K562 (cell line): Measurements from ENCODE around the gene EFCAB8. TPM values are rescaled to one million over a fixed set of nuclear protein-coding genes. Genes with fewer than 3 reads are reported as not detected.

Experiments
- ATAC-seq: fragments of 200-7000 bp; cut with Tn5 transposase; 3 replicates; pipeline ENCODE4 v1.9.1; 2020; ENCODE audit warnings: moderate library complexity
- BruUV-seq: library from RNA; stranded (reverse); fragments of 400-500 nt; replicated peaks from 2 replicates; lab custom pipeline; 2021; lab: Mats Ljungman, UMichigan
- CTCF ChIA-PET: fragments of 300-600 bp; formaldehyde crosslinking; extraction: SDS; loops from one replicate; lab custom pipeline; 2021; ENCODE audit warnings: low intra/inter-chr PET ratio; lab: Yijun Ruan, JAX
- POLR2A ChIA-PET: fragments of 300-600, 350-650 bp; sonication (Branson Sonifier 250); formaldehyde crosslinking; extraction: SDS; loops from one replicate; lab custom pipeline; 2021; ENCODE audit warnings: antibody characterized with exemption, inconsistent platforms; lab: Yijun Ruan, JAX
- DNase-seq, 4 experiments: peaks; one replicate each; pipeline versions ENCODE4 v3.0.0 to v3.0.0-alpha.2; 2011 to 2018; ENCODE audit warnings: low spot score in 3 of 4, mixed read lengths in 3 of 4; ENCODE audit errors: extremely low read depth in 1 of 4
- FAIRE-seq: peaks from 2 replicates; lab custom pipeline; 2011; peaks lifted over from hg19 to GRCh38; lab: Jason Lieb, UNC
- H2AFZ ChIP-seq: 2 replicates; pipeline ENCODE4 v1.6.0; 2011; ENCODE audit warnings: low read depth, low read length, control low read depth, inconsistent platforms
- H3K27ac ChIP-seq: fragments of 200-600 bp; 3 replicates; pipeline ENCODE4 v1.8.0; 2011; ENCODE audit warnings: low read depth, mild to moderate bottlenecking, control low read depth, inconsistent platforms, low read length, moderate library complexity, mixed read lengths; ENCODE audit errors: extremely low read depth
- H3K27me3 ChIP-seq, 2 experiments: fragments of 300-600 bp in 1 of 2; 2 replicates in 1 of 2; 3 replicates in 1 of 2; pipeline versions ENCODE4 v1.6.0 to v1.8.0; 2011; ENCODE audit warnings: inconsistent platforms in 2 of 2, low read length in 2 of 2, mild to moderate bottlenecking in 1 of 2, mixed read lengths in 1 of 2, moderate library complexity in 1 of 2; ENCODE audit not compliant: control insufficient read depth in 2 of 2, insufficient read depth in 2 of 2
- H3K36me3 ChIP-seq: fragments of 300-600 bp; 3 replicates; pipeline ENCODE4 v1.8.0; 2011; ENCODE audit warnings: mild to moderate bottlenecking, low read length, inconsistent platforms; ENCODE audit not compliant: control insufficient read depth, insufficient read depth
- H3K4me1 ChIP-seq, 2 experiments: fragments of 200-600 bp in 1 of 2; replicated peaks in 1 of 2; 2 replicates in 1 of 2; 3 replicates in 1 of 2; pipeline versions ENCODE4 v1.5.1 to v1.8.0; 2011; ENCODE audit warnings: inconsistent platforms in 2 of 2, low read length in 2 of 2, mild to moderate bottlenecking in 1 of 2, mixed read lengths in 1 of 2, moderate library complexity in 1 of 2; ENCODE audit not compliant: control insufficient read depth in 2 of 2, insufficient read depth in 2 of 2
- H3K4me2 ChIP-seq: 2 replicates; pipeline ENCODE4 v1.6.1; 2011; ENCODE audit warnings: low read length, control low read depth, inconsistent platforms, mixed read lengths; ENCODE audit not compliant: insufficient read depth
- H3K4me3 ChIP-seq: fragments of 200-600 bp; sonication (generic), shearing (Covaris generic); 2 replicates; pipeline ENCODE4 v1.5.1; 2016; ENCODE audit warnings: control low read depth, inconsistent platforms
- H3K79me2 ChIP-seq: fragments of 200-600 bp; 3 replicates; pipeline ENCODE4 v1.8.0; 2011; ENCODE audit warnings: low read length, inconsistent platforms; ENCODE audit not compliant: control insufficient read depth, insufficient read depth
- H3K9ac ChIP-seq, 2 experiments: 2 replicates each; pipeline versions ENCODE4 v1.6.0 to v1.6.1; 2011; ENCODE audit warnings: low read depth in 2 of 2, low read length in 2 of 2, control low read depth in 1 of 2, inconsistent platforms in 1 of 2, mild to moderate bottlenecking in 1 of 2, mixed read lengths in 1 of 2; ENCODE audit not compliant: insufficient read depth in 1 of 2
- H3K9me1 ChIP-seq: one replicate; pipeline ENCODE4 v1.6.0; 2011; ENCODE audit warnings: inconsistent platforms, mild to moderate bottlenecking, low read length, moderate library complexity; ENCODE audit not compliant: control insufficient read depth, insufficient read depth
- H3K9me3 ChIP-seq: replicated peaks from 2 replicates; pipeline ENCODE4 v1.5.1; 2011; ENCODE audit warnings: low read depth, low read length, inconsistent platforms; ENCODE audit not compliant: control insufficient read depth, insufficient read depth
- H4K20me1 ChIP-seq: replicated peaks from 2 replicates; pipeline ENCODE4 v1.6.1; 2011; ENCODE audit warnings: low read length, inconsistent platforms, mixed read lengths; ENCODE audit not compliant: control insufficient read depth, insufficient read depth
- CREM ChIP-seq: IDR thresholded peaks from 2 replicates; pipeline ENCODE4 v1.6.1; 2014; ENCODE audit warnings: antibody characterized with exemption, low read depth
- DPF2 ChIP-seq: fragments of 450-650 bp; IDR thresholded peaks from 2 replicates; pipeline ENCODE4 v1.6.1; 2016
- ELF1 ChIP-seq: fragments of 200-800 bp; sonication (Bioruptor generic); IDR thresholded peaks from 2 replicates; pipeline ENCODE4 v1.6.1; 2016; ENCODE audit warnings: missing genetic modification characterization, missing compliant biosample characterization
- MAFG ChIP-seq: fragments of 450-650 bp; conservative IDR thresholded peaks from 2 replicates; pipeline ENCODE4 v1.6.1; 2016; ENCODE audit warnings: missing genetic modification characterization, missing compliant biosample characterization
- SUPT5H ChIP-seq: fragments of 450-650 bp; IDR thresholded peaks from 2 replicates; pipeline ENCODE4 v1.6.1; 2016
- ZBTB1 ChIP-seq: sonication (generic); formaldehyde crosslinking; IDR thresholded peaks from 2 replicates; pipeline ENCODE4 v1.8.1; 2023; ENCODE audit warnings: missing genetic modification reagents, low read depth, mild to moderate bottlenecking, borderline replicate concordance
- ZNF184 ChIP-seq: sonication (generic); formaldehyde crosslinking; IDR thresholded peaks from 2 replicates; pipeline ENCODE4 v1.5.0; 2020; ENCODE audit warnings: missing genetic modification reagents
- ZNF23 ChIP-seq: fragments of 250-450 bp; sonication (Bioruptor Pico); IDR thresholded peaks from 2 replicates; pipeline ENCODE4 v1.4.0; 2020; ENCODE audit warnings: mild to moderate bottlenecking
- WGBS: fragments of 100-300 bp; shearing (Covaris generic); methylation state at CpG from one replicate; pipeline ENCODE4 v1.1.6; 2016; ENCODE audit warnings: low coverage, mixed read lengths; ENCODE audit not compliant: insufficient coverage; ENCODE audit errors: missing lambda C conversion rate; 5-methylcytosine and 5-hydroxymethylcytosine counted together
- in situ Hi-C: fragments of 300-500 bp; cut with MboI; formaldehyde crosslinking; loops from 4 replicates; pipeline ENCODE4 v1.15.0; 2018; ENCODE audit warnings: inconsistent platforms, mixed read lengths
- intact Hi-C: fragments of 100-400 bp; cut with micrococcal nuclease; formaldehyde crosslinking; loops from 2 replicates; pipeline ENCODE4 v1.14.2; 2022
- polyA plus RNA-seq, 8 experiments: library from polyadenylated mRNA; depleted of rRNA in 4 of 8; stranded (reverse) in 5 of 8; unstranded in 3 of 8; fragments of >200 nt; fragmentation: Nextera tagmentation in 2 of 8; fragmentation: Illumina TruSeq in 1 of 8; extraction: Ambion mirVana in 2 of 8; extraction: Trizol in 1 of 8; gene quantifications; 2 replicates each; pipeline versions ENCODE4 v1.2.1 to v1.2.3, GENCODE V29; 2011 to 2014; ENCODE audit warnings: inconsistent platforms in 1 of 8, missing spikeins in 1 of 8
- total RNA-seq, 7 experiments: library from RNA; depleted of rRNA in 6 of 7; stranded (reverse); fragments of >200 nt in 6 of 7; fragmentation: Illumina TruSeq in 2 of 7; extraction: Trizol in 2 of 7; gene quantifications; 2 replicates each; pipeline versions ENCODE4 v1.2.1 to v1.2.3, GENCODE V29; 2011 to 2021; ENCODE audit warnings: low replicate concordance in 1 of 7
- TF ChIP-seq, protein P1 (sequence below): fragments of 450-650 bp; IDR thresholded peaks from 2 replicates; pipeline ENCODE4 v1.6.1; 2014; ENCODE audit warnings: low read depth, mild to moderate bottlenecking, moderate library complexity, borderline replicate concordance

Gene EFCAB8
- total and polyA plus RNA-seq, 9 of the 15 experiments (the other 6 are each of a cell fraction or from before 2014, with no cell fraction given) = 0.03 to 0.18 (median 0.11) TPM; not detected in 6

DNA sequence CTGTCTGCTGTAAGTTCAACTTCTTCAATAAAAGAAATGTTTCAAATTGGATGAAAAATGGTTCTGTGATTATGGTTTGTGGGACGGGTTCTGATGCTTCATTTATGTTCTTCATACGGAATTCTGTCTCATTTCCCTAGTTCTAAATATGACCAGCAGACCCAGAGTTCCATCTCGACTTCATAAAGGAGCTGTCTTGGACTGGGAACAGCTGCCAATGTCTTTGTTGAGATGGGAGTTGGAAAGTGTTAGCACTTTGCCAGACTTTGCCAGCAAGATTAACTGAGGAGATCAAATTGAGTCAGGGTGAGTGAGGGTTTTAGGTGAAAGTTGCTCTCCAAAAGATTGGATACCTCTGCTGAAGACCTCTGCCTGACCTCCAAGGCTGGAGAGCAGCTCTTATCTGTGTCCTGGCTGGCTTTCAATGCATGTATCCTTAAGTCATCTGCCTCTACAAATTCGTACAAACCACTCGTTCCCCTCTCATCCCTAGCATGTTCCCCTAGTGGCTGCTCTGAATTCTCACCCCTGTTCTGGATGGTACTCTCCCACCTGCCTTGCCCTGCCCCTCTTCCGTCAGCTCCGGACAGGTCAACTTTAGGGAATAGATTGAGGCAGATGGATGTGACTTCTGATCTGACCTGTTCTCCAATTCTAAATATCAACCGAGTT is at the start of gene EFCAB8 (continued):
- TF ChIP-seq, protein P1, sequence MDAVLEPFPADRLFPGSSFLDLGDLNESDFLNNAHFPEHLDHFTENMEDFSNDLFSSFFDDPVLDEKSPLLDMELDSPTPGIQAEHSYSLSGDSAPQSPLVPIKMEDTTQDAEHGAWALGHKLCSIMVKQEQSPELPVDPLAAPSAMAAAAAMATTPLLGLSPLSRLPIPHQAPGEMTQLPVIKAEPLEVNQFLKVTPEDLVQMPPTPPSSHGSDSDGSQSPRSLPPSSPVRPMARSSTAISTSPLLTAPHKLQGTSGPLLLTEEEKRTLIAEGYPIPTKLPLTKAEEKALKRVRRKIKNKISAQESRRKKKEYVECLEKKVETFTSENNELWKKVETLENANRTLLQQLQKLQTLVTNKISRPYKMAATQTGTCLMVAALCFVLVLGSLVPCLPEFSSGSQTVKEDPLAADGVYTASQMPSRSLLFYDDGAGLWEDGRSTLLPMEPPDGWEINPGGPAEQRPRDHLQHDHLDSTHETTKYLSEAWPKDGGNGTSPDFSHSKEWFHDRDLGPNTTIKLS = no peak
- TF ChIP-seq ZNF184 (CRISPR knock-in tag) (no peak), ZBTB1 (no peak)
- TF ChIP-seq, all 486 proteins: peak for 4

DNA sequence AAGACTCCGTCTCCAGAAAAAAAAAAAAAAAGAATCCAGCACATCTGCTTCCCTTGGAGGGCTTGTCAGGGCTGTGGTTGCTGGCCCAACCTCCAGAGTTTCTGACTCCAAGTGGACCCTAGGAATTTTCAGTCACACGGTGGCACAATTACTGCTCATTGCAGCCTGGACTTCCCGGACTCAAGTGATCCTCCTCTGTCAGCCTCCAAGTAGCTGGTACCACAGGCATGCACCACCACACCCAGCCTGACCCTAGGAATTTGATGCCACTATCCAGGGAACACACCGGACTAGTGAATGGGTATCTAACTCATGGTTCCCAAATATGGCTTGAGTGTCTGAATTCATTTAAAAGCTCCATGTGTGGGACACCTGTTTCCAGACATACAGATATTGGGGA is 48.8 kb upstream of the EFCAB8 start:
- POLR2A ChIA-PET = interaction anchor here (1.1 to 1.6 kb wide), 3 partner anchors 9 to 13 kb away, joined by 3 to 9 read pairs (median 8); no protein-coding TSS in a partner anchor
- no peaks in the 10 kb centered on the region for H3K9me3 ChIP-seq
- no peak for FAIRE-seq
- no peaks in the 10 kb centered on the region for H3K27me3 ChIP-seq
- CTCF ChIA-PET = no interaction called here
- peaks cover 56% of the 10 kb centered on the region for H3K36me3 ChIP-seq
- no peaks in the 10 kb centered on the region for H3K79me2 ChIP-seq
- in situ Hi-C loops (no loop called here), intact Hi-C loops (loop anchor here (10.0 kb wide), 1 partner anchor 45 kb away; the partner anchor contains the start of gene EFCAB8)
- H3K27ac ChIP-seq = no peak overlapping the region
- no peak overlapping the region for H3K9ac ChIP-seq
- no peak overlapping the region for H2AFZ ChIP-seq
- no peak overlapping the region for H3K4me3 ChIP-seq
- H3K4me1 ChIP-seq = no peaks in the 10 kb centered on the region
- H3K4me2 ChIP-seq = no peak overlapping the region
- H3K9me1 ChIP-seq = no peaks in the 10 kb centered on the region
- no peak for DNase-seq
- BruUV-seq = no TSS peak
- 80% methylated on average over 3 of the region's 4 CpGs for WGBS
- ATAC-seq = no peak; the same call in 2 of the 3 replicates
- TF ChIP-seq ELF1 (tag) (no peak), SUPT5H (peak; percentile 6; the same call in 1 of the 2 replicates), ZNF23 (CRISPR knock-in tag) (no peak), CREM (no peak), MAFG (tag) (no peak), DPF2 (no peak)
- H4K20me1 ChIP-seq = 0 out of 2 replicates have a peak, but pooled peaks cover 3% of the 10 kb centered on the region
